HepG2 (cell line): ENCODE measurements around the gene HS3ST3A1. TPM values are rescaled to one million over a fixed set of nuclear protein-coding genes. Genes with fewer than 3 reads are reported as not detected.
A peak's percentile ranks its signal among the peaks of the same experiment; 100 is the strongest.

Source experiments
- ATAC-seq: fragments of 200-7000 bp; cut with Tn5 transposase; 3 replicates; pipeline ENCODE4 v1.9.1; 2020; ENCODE audit warnings: mild to moderate bottlenecking, moderate library complexity
- BruUV-seq: library from RNA; stranded (reverse); fragments of 400-500 nt; replicated peaks from 2 replicates; lab custom pipeline; 2021; lab: Mats Ljungman, UMichigan
- CTCF ChIA-PET: fragments of 300-600 bp; formaldehyde crosslinking; extraction: SDS; loops from one replicate; lab custom pipeline; 2021; ENCODE audit warnings: low total read pairs, inconsistent platforms, low intra/inter-chr PET ratio; lab: Yijun Ruan, JAX
- POLR2A ChIA-PET: fragments of 350-600 bp; sonication (Branson Sonifier 250); formaldehyde crosslinking; loops from one replicate; lab custom pipeline; 2020; ENCODE audit warnings: antibody characterized with exemption, inconsistent platforms; lab: Yijun Ruan, JAX
- DNase-seq: peaks from one replicate; pipeline ENCODE4 v3.0.0-alpha.2; 2015; ENCODE audit warnings: low spot score
- FAIRE-seq: peaks from 3 replicates; lab custom pipeline; 2011; peaks lifted over from hg19 to GRCh38; lab: Jason Lieb, UNC
- H2AFZ ChIP-seq: one replicate; pipeline ENCODE4 v1.6.1; 2011; ENCODE audit warnings: low read length, inconsistent platforms
- H3K27ac ChIP-seq: fragments of 300-600 bp; 3 replicates; pipeline ENCODE4 v1.8.0; 2011; ENCODE audit warnings: mixed run types, mild to moderate bottlenecking, mixed read lengths, low read length, inconsistent platforms; ENCODE audit not compliant: insufficient read depth; ENCODE audit errors: extremely low read length
- H3K27me3 ChIP-seq, 2 experiments: fragments of 200-600 bp in 1 of 2; 2 replicates in 1 of 2; 3 replicates in 1 of 2; pipeline versions ENCODE4 v1.6.0 to v1.8.0; 2011; ENCODE audit warnings: low read length in 2 of 2, mild to moderate bottlenecking in 2 of 2, moderate library complexity in 2 of 2, inconsistent platforms in 1 of 2; ENCODE audit not compliant: insufficient read depth in 2 of 2, control insufficient read depth in 1 of 2
- H3K36me3 ChIP-seq, 2 experiments: fragments of 200-600 bp in 1 of 2; replicated peaks in 1 of 2; 2 replicates in 1 of 2; 3 replicates in 1 of 2; pipeline versions ENCODE4 v1.5.1 to v1.8.0; 2011; ENCODE audit warnings: low read length in 2 of 2, inconsistent platforms in 1 of 2; ENCODE audit not compliant: insufficient read depth in 2 of 2, control insufficient read depth in 1 of 2
- H3K4me1 ChIP-seq: 2 replicates; pipeline ENCODE4 v1.5.1; 2012; ENCODE audit warnings: low read length, inconsistent platforms; ENCODE audit not compliant: insufficient read depth
- H3K4me2 ChIP-seq: 2 replicates; pipeline ENCODE4 v1.6.0; 2011; ENCODE audit warnings: low read depth, low read length, inconsistent platforms
- H3K4me3 ChIP-seq, 3 experiments: fragments of 200-600 bp in 1 of 3; sonication (generic), shearing (Covaris generic) in 1 of 3; replicated peaks in 1 of 3; 2 replicates each; pipeline ENCODE4 v1.5.1; 2011 to 2016; ENCODE audit warnings: low read length in 3 of 3, inconsistent platforms in 2 of 3, low read depth in 2 of 3, mild to moderate bottlenecking in 2 of 3, control low read depth in 1 of 3, mixed read lengths in 1 of 3; ENCODE audit not compliant: insufficient read depth in 1 of 3
- H3K79me2 ChIP-seq: one replicate; pipeline ENCODE4 v1.6.1; 2011; ENCODE audit warnings: low read length, inconsistent platforms; ENCODE audit not compliant: insufficient read depth
- H3K9ac ChIP-seq: 2 replicates; pipeline ENCODE4 v1.6.0; 2011; ENCODE audit warnings: mild to moderate bottlenecking, low read depth, low read length, inconsistent platforms; ENCODE audit not compliant: insufficient read depth
- H3K9me3 ChIP-seq: 2 replicates; pipeline ENCODE4 v1.5.1; 2012; ENCODE audit warnings: mild to moderate bottlenecking, low read length
- H4K20me1 ChIP-seq: 2 replicates; pipeline ENCODE4 v1.6.0; 2011; ENCODE audit warnings: inconsistent platforms, mild to moderate bottlenecking, low read length, moderate library complexity; ENCODE audit not compliant: insufficient read depth
- CEBPB ChIP-seq: IDR thresholded peaks from 2 replicates; pipeline ENCODE4 v1.6.1; 2011; ENCODE audit warnings: low read depth, low read length, improper control_type of control experiment, borderline replicate concordance
- FOSL2 ChIP-seq: sonication (generic); formaldehyde crosslinking; IDR thresholded peaks from 2 replicates; pipeline ENCODE4 v1.4.0; 2020; ENCODE audit warnings: missing genetic modification reagents
- KAT7 ChIP-seq: IDR thresholded peaks from 2 replicates; pipeline ENCODE4 v1.6.1; 2018; ENCODE audit warnings: borderline replicate concordance, missing compliant biosample characterization
- MBNL3 ChIP-seq: fragments of 250-450 bp; sonication (Bioruptor Pico); conservative IDR thresholded peaks from 2 replicates; pipeline ENCODE4 v1.8.0; 2022; ENCODE audit warnings: mild to moderate bottlenecking, inconsistent platforms
- SAP130 ChIP-seq: IDR thresholded peaks from 2 replicates; pipeline ENCODE4 v1.6.1; 2016; ENCODE audit warnings: low read depth
- SMAD3 ChIP-seq: sonication (generic); formaldehyde crosslinking; IDR thresholded peaks from 2 replicates; pipeline ENCODE4 v1.4.0; 2020; ENCODE audit warnings: missing genetic modification reagents
- SRF ChIP-seq: IDR thresholded peaks from 2 replicates; pipeline ENCODE4 v1.6.1; 2011; ENCODE audit warnings: mild to moderate bottlenecking, low read depth, low read length, moderate library complexity
- ZFP36L2 ChIP-seq: sonication (generic); formaldehyde crosslinking; IDR thresholded peaks from 2 replicates; pipeline ENCODE4 v1.4.0; 2020; ENCODE audit warnings: missing genetic modification reagents
- WGBS: methylation state at CpG from one replicate; pipeline ENCODE4 v1.1.6; 2017; ENCODE audit warnings: low lambda C conversion rate; 5-methylcytosine and 5-hydroxymethylcytosine counted together
- in situ Hi-C: cut with HindIII; loops from 2 replicates; pipeline ENCODE4 v1.10.0; 2017; ENCODE audit warnings: low pct_unique_long_range_greater_than_20kb; ENCODE audit not compliant: extremely low pct_ligation_motif_present
- intact Hi-C: fragments of 100-400 bp; cut with micrococcal nuclease; formaldehyde crosslinking; loops from one replicate; pipeline ENCODE4 v1.10.0; 2022; ENCODE audit not compliant: unreplicated experiment
- polyA plus RNA-seq, 8 experiments: library from polyadenylated mRNA; depleted of rRNA in 3 of 8; stranded (reverse) in 7 of 8; unstranded in 1 of 8; fragments of >200 nt; fragmentation: Illumina TruSeq in 4 of 8; extraction: Trizol in 4 of 8; gene quantifications; 2 replicates each; pipeline versions ENCODE4 v1.2.1 to v1.2.3, GENCODE V29; 2011 to 2016; ENCODE audit warnings: low read depth in 4 of 8, missing spikeins in 1 of 8, mixed read lengths in 1 of 8; ENCODE audit not compliant: insufficient read depth in 1 of 8
- total RNA-seq, 5 experiments: library from RNA; depleted of rRNA; stranded (reverse); fragments of >200 nt; fragmentation: Illumina TruSeq; extraction: Trizol; gene quantifications; 2 replicates each; pipeline ENCODE4 v1.2.3, GENCODE V29; 2016; ENCODE audit warnings: low read depth in 1 of 5

Gene HS3ST3A1
- total and polyA plus RNA-seq, 2 of the 13 experiments (the other 11 are each of a cell fraction or from before 2014, with no cell fraction given): 1.3 to 3.5 TPM

DNA sequence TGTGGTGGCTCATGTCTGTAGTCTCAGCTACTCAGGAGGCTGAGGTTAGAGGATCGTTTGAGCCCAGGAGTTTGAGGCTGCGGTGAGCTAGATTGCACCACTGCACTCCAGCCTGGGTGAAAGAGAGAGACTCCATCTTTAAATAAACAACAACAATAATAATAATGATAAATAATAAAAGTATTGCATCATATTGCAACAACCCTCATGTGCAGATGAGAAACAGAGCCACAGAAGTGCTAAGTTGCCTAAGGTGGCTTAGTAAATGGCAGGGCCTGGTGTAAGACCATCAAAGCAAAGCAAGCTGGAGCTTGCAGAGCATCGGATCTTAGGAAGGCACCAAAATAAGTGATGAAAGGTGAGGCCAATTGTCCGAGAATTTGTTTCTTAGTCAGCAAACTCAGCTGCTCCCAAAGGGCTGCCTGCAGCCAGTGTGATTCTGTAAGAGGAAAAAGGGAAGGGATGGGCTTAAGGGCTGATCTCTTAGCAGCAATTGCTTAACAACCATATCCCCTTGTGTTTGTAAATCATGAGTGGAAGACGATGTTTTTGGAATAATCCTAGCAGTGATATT, 45.3 kb upstream of the HS3ST3A1 start:
- 25% methylated on average over 5 of the region's 5 CpGs for WGBS
- TF ChIP-seq SMAD3 (no peak), KAT7 (no peak), SRF (no peak), FOSL2 (CRISPR knock-in tag) (no peak), MBNL3 (CRISPR knock-in tag) (no peak), SAP130 (no peak), CEBPB (peak; percentile 55; the same call in 1 of the 2 replicates)
- H3K27me3 ChIP-seq: 0 out of 5 replicates have a peak, but pooled peaks cover 0 to 6% of the 10 kb centered on the region in 2 experiments
- H3K9me3 ChIP-seq: no peaks in the 10 kb centered on the region
- FAIRE-seq: no peak
- ChIA-PET CTCF (no interaction called here), POLR2A (no interaction called here)
- H3K4me2 ChIP-seq: no peak overlapping the region
- H3K36me3 ChIP-seq: no peaks in the 10 kb centered on the region
- H2AFZ ChIP-seq: no peak overlapping the region
- H3K27ac ChIP-seq: no peak overlapping the region
- intact Hi-C loops: no loop called here
- BruUV-seq: no TSS peak
- no peaks in the 10 kb centered on the region for H4K20me1 ChIP-seq
- no peaks in the 10 kb centered on the region for H3K79me2 ChIP-seq
- no peak for ATAC-seq
- no peak for DNase-seq
- in situ Hi-C loops: no loop called here
- H3K4me3 ChIP-seq: no peak overlapping the region
- H3K9ac ChIP-seq: no peak overlapping the region
- H3K4me1 ChIP-seq: no peaks in the 10 kb centered on the region; the same call in 1 of the 2 replicates

GRCh38 chr17:13646411-13646810, 44.7 kb upstream of the HS3ST3A1 start:
- Histone ChIP-seq H3K9me3 (no peaks in the 10 kb centered on the region), H3K4me1 (no peaks in the 10 kb centered on the region; the same call in 1 of the 2 replicates), H3K4me3 (no peak overlapping the region), H2AFZ (no peak overlapping the region), H3K9ac (no peak overlapping the region), H3K79me2 (no peaks in the 10 kb centered on the region), H3K27ac (no peak overlapping the region), H3K4me2 (no peak overlapping the region), H3K27me3 (0 out of 5 replicates have a peak, but pooled peaks cover 0 to 6% of the 10 kb centered on the region in 2 experiments), H4K20me1 (no peaks in the 10 kb centered on the region)
- CTCF ChIA-PET: no interaction called here
- no peak for DNase-seq
- no peak for FAIRE-seq
- intact Hi-C loops: no loop called here
- ATAC-seq: no peak
- WGBS: 0% methylated on average over 2 of the region's 2 CpGs
- TF ChIP-seq ZFP36L2: no peak
- TF ChIP-seq, all 625 proteins: peak for 0
- POLR2A ChIA-PET: no interaction called here
- no peaks in the 10 kb centered on the region for H3K36me3 ChIP-seq
- in situ Hi-C loops: no loop called here
- BruUV-seq: no TSS peak
